GM19240 (cell line): ENCODE data around the gene CCDC102B.
"Not testable (repeated sequence)": the region's sequence is repeated elsewhere in the genome, so short reads cannot be mapped to it uniquely, and the experiment has no call there.

ENCODE experiments used
- DNase-seq: peaks from one replicate; pipeline ENCODE4 v3.0.0; 2011; ENCODE audit warnings: low spot score; ENCODE audit not compliant: insufficient read length

CCDC102B gene

GRCh38 chr18:68969027-68969426, 171.1 kb downstream of the CCDC102B start:
- DNase-seq: no peak

- no peak for DNase-seq
Observed at GRCh38 chr18:68972176-68972575, 174.3 kb downstream of the CCDC102B start.

GRCh38 chr18:68979737-68980136, 181.9 kb downstream of the CCDC102B start:
- no peak for DNase-seq

GRCh38 chr18:68983126-68983525, 185.2 kb downstream of the CCDC102B start:
- no peak for DNase-seq

- DNase-seq: no peak
Observed at GRCh38 chr18:68984342-68984741, 186.5 kb downstream of the CCDC102B start.

- no peak for DNase-seq
Observed at GRCh38 chr18:68985172-68985820, 187.4 kb downstream of the CCDC102B start.

- DNase-seq: no peak
Observed at GRCh38 chr18:68991286-68991685, 193.4 kb downstream of the CCDC102B start.

GRCh38 chr18:68992719-68993482, 195.0 kb downstream of the CCDC102B start:
- no peak for DNase-seq

GRCh38 chr18:68995675-68996074, 197.8 kb downstream of the CCDC102B start:
- no peak for DNase-seq

GRCh38 chr18:68997845-68998244, 200.0 kb downstream of the CCDC102B start:
- DNase-seq: no peak

GRCh38 chr18:69000366-69000765, 202.5 kb downstream of the CCDC102B start:
- DNase-seq: no peak

GRCh38 chr18:69002233-69002632, 204.4 kb downstream of the CCDC102B start:
- no peak for DNase-seq

GRCh38 chr18:69006212-69006611, 208.3 kb downstream of the CCDC102B start:
- DNase-seq: not testable (repeated sequence)

GRCh38 chr18:69008538-69008937, 210.7 kb downstream of the CCDC102B start:
- DNase-seq: no peak

GRCh38 chr18:69021211-69021805, 223.4 kb downstream of the CCDC102B start:
- DNase-seq: no peak

- no peak for DNase-seq
Observed at GRCh38 chr18:69022426-69022825, 224.5 kb downstream of the CCDC102B start.

GRCh38 chr18:69031571-69031970, 233.7 kb downstream of the CCDC102B start:
- DNase-seq: no peak

- DNase-seq: no peak
Observed at GRCh38 chr18:69032009-69032408, 234.1 kb downstream of the CCDC102B start.

GRCh38 chr18:69035756-69036155, 237.9 kb downstream of the CCDC102B start:
- no peak for DNase-seq

GRCh38 chr18:69044215-69044614, 246.3 kb downstream of the CCDC102B start:
- DNase-seq: no peak

GRCh38 chr18:69064063-69064462, 266.2 kb downstream of the CCDC102B start:
- no peak for DNase-seq

GRCh38 chr18:69067048-69067447, 269.2 kb downstream of the CCDC102B start:
- no peak for DNase-seq

- no peak for DNase-seq
Observed at GRCh38 chr18:69071680-69072079, 273.8 kb downstream of the CCDC102B start.
